ENCODE measurements around the gene EDRF1. TPM values are rescaled to one million over a fixed set of nuclear protein-coding genes. Genes with fewer than 3 reads are reported as not detected.

Gene EDRF1
- total and polyA plus RNA-seq, 10 of the 15 experiments (the other 5 are each of a cell fraction or from before 2014, with no cell fraction given): 16.8 to 99.7 (median 42.9) TPM

- Histone ChIP-seq H3K4me3 (no peak overlapping the region), H4K20me1 (ENCODE audit: control insufficient read depth, insufficient read depth) (no peaks in the 10 kb centered on the region), H3K27ac (ENCODE audit: control insufficient read depth, insufficient read depth) (no peak overlapping the region), H3K4me2 (ENCODE audit: control insufficient read depth, insufficient read depth) (no peak overlapping the region), H3K79me2 (ENCODE audit: control insufficient read depth, insufficient read depth, low read length) (no peaks in the 10 kb centered on the region), H3K4me1 (ENCODE audit: control insufficient read depth, insufficient read depth, low read length) (no peaks in the 10 kb centered on the region), H2AFZ (ENCODE audit: control insufficient read depth, low read depth, low read length) (no peak overlapping the region), H3K27me3 (replicated peaks in 1 of 2; ENCODE audit: control insufficient read depth in 2 of 2, insufficient read depth in 2 of 2, low read length in 1 of 2) (no peaks in the 10 kb centered on the region), H3K36me3 (ENCODE audit: control insufficient read depth in 2 of 2, insufficient read depth in 2 of 2, low read length in 1 of 2) (peaks cover 0 to 20% of the 10 kb centered on the region in 2 experiments; a peak in 2 of 4 replicates), H3K9ac (ENCODE audit: control insufficient read depth, insufficient read depth, low read length) (no peak overlapping the region), H3K9me3 (replicated peaks; ENCODE audit: control insufficient read depth, insufficient read depth, low read length) (no peaks in the 10 kb centered on the region)
- no TSS peak for BruUV-seq (replicated peaks)
- ChIA-PET CTCF (no interaction called here), POLR2A (no interaction called here), SMC1A (ENCODE audit: uncharacterized antibody, unreplicated experiment) (no interaction called here), RAD21 (ENCODE audit: unreplicated experiment) (no interaction called here)
- WGBS (ENCODE audit: insufficient coverage, insufficient replicate concordance, low lambda C conversion rate, missing lambda C conversion rate): 78% methylated on average over 1 of the region's 1 CpG
- intact Hi-C loops (cut with micrococcal nuclease; ENCODE audit: unreplicated experiment): no loop called here
- ATAC-seq (no peak), FAIRE-seq (no peak), DNase-seq (ENCODE audit: low read depth, low spot score) (no peak)
- in situ Hi-C loops (cut with MboI): no loop called here
- TF ChIP-seq ZNF217 (IDR thresholded peaks at IDR 0.05) (no peak), RAD51 (IDR thresholded peaks at IDR 0.05) (no peak), HCFC1 (IDR thresholded peaks at IDR 0.05; ENCODE audit: low read length) (no peak), KLF5 (IDR thresholded peaks at IDR 0.05; ENCODE audit: partially characterized antibody) (no peak), CHD2 (IDR thresholded peaks at IDR 0.05; ENCODE audit: borderline replicate concordance, low read depth, low read length) (no peak), HSF1 (IDR thresholded peaks at IDR 0.05; ENCODE audit: low read depth, low read length) (no peak)
These were observed 92.7 kb downstream of the EDRF1 start for GRCh38 chr10:125812128-125812750.

Other genes starting within 250 kb of the EDRF1 start
- not detected in 2 replicates for gene TEX36, start 36.5 kb upstream of the EDRF1 start, total RNA-seq (2014; rRNA removed)
- gene TEX36, start 36.5 kb upstream of the EDRF1 start, total RNA-seq (2014; rRNA removed; fragmentation: Illumina TruSeq; extraction: Trizol): not detected in 2 replicates
- gene TEX36, start 36.5 kb upstream of the EDRF1 start, total RNA-seq (2021): not detected in 2 replicates
- not detected in 2 replicates for gene TEX36, start 36.5 kb upstream of the EDRF1 start, polyA plus RNA-seq (2011; rRNA removed)
- gene TEX36, start 36.5 kb upstream of the EDRF1 start, polyA plus RNA-seq (2014; fragmentation: Illumina TruSeq; extraction: Trizol): not detected in 2 replicates
- not detected for gene TEX36, start 36.5 kb upstream of the EDRF1 start, polyA plus RNA-seq (2014; fragmentation: Nextera tagmentation; extraction: Ambion mirVana)
- not detected in 2 replicates for gene TEX36, start 36.5 kb upstream of the EDRF1 start, polyA plus RNA-seq (2014; rRNA removed)
- not detected for gene TEX36, start 36.5 kb upstream of the EDRF1 start, polyA plus RNA-seq (2016; fragmentation: Nextera tagmentation; extraction: Ambion mirVana)
- gene MMP21, start 56.1 kb downstream of the EDRF1 start, total RNA-seq (2014; rRNA removed): not detected in 2 replicates
- gene MMP21, start 56.1 kb downstream of the EDRF1 start, total RNA-seq (2014; rRNA removed; fragmentation: Illumina TruSeq; extraction: Trizol): not detected in 2 replicates
- not detected in 2 replicates for gene MMP21, start 56.1 kb downstream of the EDRF1 start, total RNA-seq (2021)
- gene MMP21, start 56.1 kb downstream of the EDRF1 start, polyA plus RNA-seq (2011; rRNA removed): not detected in 2 replicates
- not detected in 2 replicates for gene MMP21, start 56.1 kb downstream of the EDRF1 start, polyA plus RNA-seq (2014; fragmentation: Illumina TruSeq; extraction: Trizol)
- not detected for gene MMP21, start 56.1 kb downstream of the EDRF1 start, polyA plus RNA-seq (2014; fragmentation: Nextera tagmentation; extraction: Ambion mirVana)
- gene MMP21, start 56.1 kb downstream of the EDRF1 start, polyA plus RNA-seq (2014; rRNA removed): not detected in 2 replicates
- under 1 TPM; 0.08 to 0.24 TPM for gene MMP21, start 56.1 kb downstream of the EDRF1 start, polyA plus RNA-seq (2016; fragmentation: Nextera tagmentation; extraction: Ambion mirVana)
- 74.3 and 77.7 TPM in 2 replicates for gene UROS, start 103.5 kb downstream of the EDRF1 start, total RNA-seq (2014; rRNA removed)
- gene UROS, start 103.5 kb downstream of the EDRF1 start, total RNA-seq (2014; rRNA removed; fragmentation: Illumina TruSeq; extraction: Trizol): 60.6 and 62.0 TPM in 2 replicates
- gene UROS, start 103.5 kb downstream of the EDRF1 start, total RNA-seq (2021): 62.5 and 67.0 TPM in 2 replicates
- gene UROS, start 103.5 kb downstream of the EDRF1 start, polyA plus RNA-seq (2011; rRNA removed): 29.5 and 44.6 TPM in 2 replicates
- gene UROS, start 103.5 kb downstream of the EDRF1 start, polyA plus RNA-seq (2014; fragmentation: Illumina TruSeq; extraction: Trizol): 61.3 and 62.0 TPM in 2 replicates
- gene UROS, start 103.5 kb downstream of the EDRF1 start, polyA plus RNA-seq (2014; fragmentation: Nextera tagmentation; extraction: Ambion mirVana): 10 to 100 TPM in 1 of 2 experiments, 1 to 10 TPM in 1; 4.3 to 13.6 TPM
- 67.9 and 71.2 TPM in 2 replicates for gene UROS, start 103.5 kb downstream of the EDRF1 start, polyA plus RNA-seq (2014; rRNA removed)
- gene UROS, start 103.5 kb downstream of the EDRF1 start, polyA plus RNA-seq (2016; fragmentation: Nextera tagmentation; extraction: Ambion mirVana): 100 to 1,000 TPM; 103 to 112 TPM
- 61.2 and 64.0 TPM in 2 replicates for gene BCCIP, start 103.8 kb downstream of the EDRF1 start, total RNA-seq (2014; rRNA removed)
- gene BCCIP, start 103.8 kb downstream of the EDRF1 start, total RNA-seq (2014; rRNA removed; fragmentation: Illumina TruSeq; extraction: Trizol): 116 and 119 TPM in 2 replicates
- gene BCCIP, start 103.8 kb downstream of the EDRF1 start, total RNA-seq (2021): 80.1 and 80.9 TPM in 2 replicates
- 88.7 and 136 TPM in 2 replicates for gene BCCIP, start 103.8 kb downstream of the EDRF1 start, polyA plus RNA-seq (2011; rRNA removed)
- 136 and 153 TPM in 2 replicates for gene BCCIP, start 103.8 kb downstream of the EDRF1 start, polyA plus RNA-seq (2014; fragmentation: Illumina TruSeq; extraction: Trizol)
- gene BCCIP, start 103.8 kb downstream of the EDRF1 start, polyA plus RNA-seq (2014; fragmentation: Nextera tagmentation; extraction: Ambion mirVana): 100 to 1,000 TPM; 150 to 158 TPM
- 78.8 and 92.8 TPM in 2 replicates for gene BCCIP, start 103.8 kb downstream of the EDRF1 start, polyA plus RNA-seq (2014; rRNA removed)
- 100 to 1,000 TPM; 218 to 225 TPM for gene BCCIP, start 103.8 kb downstream of the EDRF1 start, polyA plus RNA-seq (2016; fragmentation: Nextera tagmentation; extraction: Ambion mirVana)
- 16.7 TPM in 2 replicates for gene DHX32, start 161.6 kb downstream of the EDRF1 start, total RNA-seq (2014; rRNA removed)
- 17.0 and 17.2 TPM in 2 replicates for gene DHX32, start 161.6 kb downstream of the EDRF1 start, total RNA-seq (2014; rRNA removed; fragmentation: Illumina TruSeq; extraction: Trizol)
- 19.8 and 21.4 TPM in 2 replicates for gene DHX32, start 161.6 kb downstream of the EDRF1 start, total RNA-seq (2021)
- gene DHX32, start 161.6 kb downstream of the EDRF1 start, polyA plus RNA-seq (2011; rRNA removed): 10.4 and 13.3 TPM in 2 replicates
- 15.1 and 18.9 TPM in 2 replicates for gene DHX32, start 161.6 kb downstream of the EDRF1 start, polyA plus RNA-seq (2014; fragmentation: Illumina TruSeq; extraction: Trizol)
- gene DHX32, start 161.6 kb downstream of the EDRF1 start, polyA plus RNA-seq (2014; fragmentation: Nextera tagmentation; extraction: Ambion mirVana): 1 to 10 TPM; 5.4 to 7.7 TPM
- gene DHX32, start 161.6 kb downstream of the EDRF1 start, polyA plus RNA-seq (2014; rRNA removed): 10.7 and 15.3 TPM in 2 replicates
- 10 to 100 TPM; 17.5 to 21.0 TPM for gene DHX32, start 161.6 kb downstream of the EDRF1 start, polyA plus RNA-seq (2016; fragmentation: Nextera tagmentation; extraction: Ambion mirVana)
- gene FANK1, start 176.9 kb downstream of the EDRF1 start, total RNA-seq (2014; rRNA removed): 0.11 TPM in 1 of 2 replicates, not detected in the other
- gene FANK1, start 176.9 kb downstream of the EDRF1 start, total RNA-seq (2014; rRNA removed; fragmentation: Illumina TruSeq; extraction: Trizol): not detected in 2 replicates
- not detected in 2 replicates for gene FANK1, start 176.9 kb downstream of the EDRF1 start, total RNA-seq (2021)
- gene FANK1, start 176.9 kb downstream of the EDRF1 start, polyA plus RNA-seq (2011; rRNA removed): 0.12 and 0.36 TPM in 2 replicates
- gene FANK1, start 176.9 kb downstream of the EDRF1 start, polyA plus RNA-seq (2014; fragmentation: Illumina TruSeq; extraction: Trizol): 0.15 TPM in 1 of 2 replicates, not detected in the other
- gene FANK1, start 176.9 kb downstream of the EDRF1 start, polyA plus RNA-seq (2014; fragmentation: Nextera tagmentation; extraction: Ambion mirVana): under 1 TPM in 1 of 2 experiments, not detected in 1; 0.07 TPM
- gene FANK1, start 176.9 kb downstream of the EDRF1 start, polyA plus RNA-seq (2014; rRNA removed): not detected in 2 replicates
- gene FANK1, start 176.9 kb downstream of the EDRF1 start, polyA plus RNA-seq (2016; fragmentation: Nextera tagmentation; extraction: Ambion mirVana): under 1 TPM in 1 of 2 experiments, not detected in 1; 0.16 TPM

All from GM12878 (cell line).